ENCODE results near the gene SCGB3A2. TPM values are rescaled to one million over a fixed set of nuclear protein-coding genes. Genes with fewer than 3 reads are reported as not detected.

SCGB3A2 gene
- total and polyA plus RNA-seq, 2 donors (not counting 3 experiments of a cell fraction or from before 2014, with no cell fraction given): not detected

DNA sequence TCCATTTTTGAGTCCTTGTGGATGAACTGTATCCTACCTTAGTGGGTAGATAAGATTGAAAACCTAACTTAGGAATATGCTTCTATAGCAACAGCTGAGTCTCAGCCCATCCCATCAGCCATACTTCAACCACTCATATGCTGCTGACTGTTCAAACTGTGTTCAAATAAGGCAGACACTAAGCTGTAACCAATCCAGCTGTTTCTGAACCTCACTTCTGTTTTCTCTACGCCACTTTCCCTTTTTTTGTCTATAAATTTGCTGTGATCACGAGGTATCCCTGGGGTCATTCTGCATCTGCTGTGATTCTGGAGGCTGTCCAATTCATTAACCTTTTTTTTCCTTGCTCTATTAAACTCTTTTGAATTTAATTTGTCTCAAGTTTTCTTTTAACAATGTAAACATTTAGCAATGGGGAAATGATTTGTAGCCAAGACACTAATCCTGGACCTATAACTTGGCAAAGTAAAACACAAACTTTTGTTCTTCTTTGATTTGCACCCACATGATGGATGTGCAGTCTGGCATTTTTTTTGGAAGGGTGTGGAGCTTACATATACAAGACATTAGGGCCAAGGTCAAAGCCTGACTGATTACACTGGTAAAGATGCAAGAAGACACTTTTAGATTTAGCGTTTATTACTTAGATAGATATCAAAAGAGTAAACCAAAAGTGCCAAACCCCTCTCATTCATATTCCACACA, 14.9 kb upstream of the SCGB3A2 start:
- Histone ChIP-seq H3K79me2 (ENCODE audit: control insufficient read depth, insufficient read depth, low read length) (no peaks in the 10 kb centered on the region), H3K27me3 (ENCODE audit: control insufficient read depth in 2 of 2, insufficient read depth in 2 of 2, low read length in 2 of 2) (no peaks in the 10 kb centered on the region), H4K20me1 (replicated peaks; ENCODE audit: control insufficient read depth, extremely low read depth, insufficient read depth, low read length) (no peaks in the 10 kb centered on the region), H3K9me1 (replicated peaks; ENCODE audit: control insufficient read depth, extremely low read depth, insufficient read depth, low read length) (no peaks in the 10 kb centered on the region), H3K27ac (ENCODE audit: insufficient read depth, low read depth, low read length) (no peak overlapping the region), H3K36me3 (ENCODE audit: control insufficient read depth in 2 of 2, extremely low read depth in 1 of 2, insufficient read depth in 2 of 2, low read length in 2 of 2) (no peaks in the 10 kb centered on the region), H3K4me1 (ENCODE audit: control insufficient read depth, extremely low read depth, insufficient read depth, low read length) (no peaks in the 10 kb centered on the region), H2AFZ (ENCODE audit: low read depth, low read length) (no peak overlapping the region), H3K4me3 (replicated peaks in 1 of 3; ENCODE audit: insufficient read depth in 1 of 3, low read depth in 1 of 3, low read length in 3 of 3) (no peak overlapping the region), H3K9me3 (replicated peaks; ENCODE audit: control insufficient read depth, insufficient read depth, low read length) (no peaks in the 10 kb centered on the region), H3K9ac (replicated peaks; ENCODE audit: extremely low read depth, insufficient read depth, low read length) (no peak overlapping the region), H3K4me2 (ENCODE audit: insufficient read depth, low read length) (no peak overlapping the region)
- ChIA-PET CTCF (interaction anchor here (1.0 to 12.6 kb wide), 3 partner anchors 15 to 70 kb away, joined by 3 to 170 read pairs (median 3); partner anchors contain the start of gene SCGB3A2), POLR2A (no interaction called here)
- dilution Hi-C loops (cut with MboI; ENCODE audit: extremely low pct_ligation_motif_present, low sequenced_read_pairs): no loop called here
- TF ChIP-seq POLR2AphosphoS5 (IDR thresholded peaks at IDR 0.05; ENCODE audit: insufficient read depth, low read depth, low read length): no peak
- TF ChIP-seq, protein P1, sequence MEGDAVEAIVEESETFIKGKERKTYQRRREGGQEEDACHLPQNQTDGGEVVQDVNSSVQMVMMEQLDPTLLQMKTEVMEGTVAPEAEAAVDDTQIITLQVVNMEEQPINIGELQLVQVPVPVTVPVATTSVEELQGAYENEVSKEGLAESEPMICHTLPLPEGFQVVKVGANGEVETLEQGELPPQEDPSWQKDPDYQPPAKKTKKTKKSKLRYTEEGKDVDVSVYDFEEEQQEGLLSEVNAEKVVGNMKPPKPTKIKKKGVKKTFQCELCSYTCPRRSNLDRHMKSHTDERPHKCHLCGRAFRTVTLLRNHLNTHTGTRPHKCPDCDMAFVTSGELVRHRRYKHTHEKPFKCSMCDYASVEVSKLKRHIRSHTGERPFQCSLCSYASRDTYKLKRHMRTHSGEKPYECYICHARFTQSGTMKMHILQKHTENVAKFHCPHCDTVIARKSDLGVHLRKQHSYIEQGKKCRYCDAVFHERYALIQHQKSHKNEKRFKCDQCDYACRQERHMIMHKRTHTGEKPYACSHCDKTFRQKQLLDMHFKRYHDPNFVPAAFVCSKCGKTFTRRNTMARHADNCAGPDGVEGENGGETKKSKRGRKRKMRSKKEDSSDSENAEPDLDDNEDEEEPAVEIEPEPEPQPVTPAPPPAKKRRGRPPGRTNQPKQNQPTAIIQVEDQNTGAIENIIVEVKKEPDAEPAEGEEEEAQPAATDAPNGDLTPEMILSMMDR (IDR thresholded peaks at IDR 0.05; ENCODE audit: extremely low read depth in 1 of 2, insufficient read depth in 1 of 2, low read depth in 1 of 2, low read length in 2 of 2): no peak
- TF ChIP-seq POLR2A (IDR thresholded peaks at IDR 0.05; ENCODE audit: low read depth, low read length): no peak
- TF ChIP-seq GATA2 (IDR thresholded peaks at IDR 0.05; ENCODE audit: insufficient read depth, insufficient read length, low read depth, low read length): no peak
- no peak for TF ChIP-seq MYC (IDR thresholded peaks at IDR 0.05; ENCODE audit: low read depth, low read length)
- no peak for TF ChIP-seq FOS (IDR thresholded peaks at IDR 0.05; ENCODE audit: borderline replicate concordance, insufficient read depth, low read length)
- no peak for TF ChIP-seq EZH2 (IDR thresholded peaks at IDR 0.05; ENCODE audit: borderline replicate concordance, low read depth, low read length, severe bottlenecking)
- no peak for TF ChIP-seq JUN (IDR thresholded peaks at IDR 0.05; ENCODE audit: borderline replicate concordance, insufficient read depth, insufficient read length, low read depth)
- TF ChIP-seq, protein P2, sequence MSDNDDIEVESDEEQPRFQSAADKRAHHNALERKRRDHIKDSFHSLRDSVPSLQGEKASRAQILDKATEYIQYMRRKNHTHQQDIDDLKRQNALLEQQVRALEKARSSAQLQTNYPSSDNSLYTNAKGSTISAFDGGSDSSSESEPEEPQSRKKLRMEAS (IDR thresholded peaks at IDR 0.05; ENCODE audit: insufficient read depth, insufficient read length): no peak
- FAIRE-seq (no peak), DNase-seq (ENCODE audit: low read depth, low spot score) (peak; percentile 37)
- intact Hi-C loops (cut with micrococcal nuclease): no loop called here
- no TSS peak for BruUV-seq (replicated peaks)
